Measurements from ENCODE around the gene MMP3.

Gene MMP3

DNA sequence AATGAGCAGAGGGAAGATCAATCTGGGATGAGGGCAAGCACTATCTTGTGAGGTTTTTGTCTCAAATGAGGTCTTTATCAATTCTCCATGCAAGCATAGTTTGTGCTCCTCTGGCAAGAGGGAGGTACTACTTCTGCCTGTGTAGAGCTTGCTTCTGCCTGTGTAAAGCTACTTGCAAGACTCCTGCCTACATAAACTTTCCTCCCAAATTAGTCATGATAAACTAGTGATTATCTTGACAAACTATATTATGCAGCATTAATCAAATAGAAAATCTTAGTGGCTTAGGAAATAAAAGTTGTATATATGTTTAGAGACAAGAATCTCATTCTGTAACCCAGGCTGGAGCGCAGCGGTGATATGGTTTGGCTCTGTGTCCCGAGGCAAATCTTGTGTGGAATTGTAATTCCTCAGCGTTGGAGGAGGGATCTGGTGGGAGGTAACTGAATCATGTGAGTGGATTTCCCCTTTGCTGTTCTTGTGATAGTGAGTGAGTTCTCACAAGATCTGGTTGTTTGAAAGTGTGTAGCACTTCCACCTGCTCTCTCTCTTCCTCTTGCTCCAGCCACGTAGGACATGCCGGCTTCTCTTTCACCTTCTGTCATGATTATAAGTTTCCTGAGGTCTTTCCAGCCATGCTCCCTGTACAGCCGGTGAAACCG is 54.9 kb downstream of the MMP3 start:
- no peak for DNase-seq

All from activated CD4-positive, alpha-beta T cell treated with anti-CD3 and anti-CD28 coated beads, Interleukin-2, amount 50 U/mL, for 4 hours (primary cell).